NCI-H128 (cell line): ENCODE results near the gene MCOLN1.
"Not testable (repeated sequence)": the region's sequence is repeated elsewhere in the genome, so short reads cannot be mapped to it uniquely, and the experiment has no call there.

ENCODE experiments used
- DNase-seq: peaks from one replicate; lab custom pipeline; 2025; ENCODE audit not compliant: unreplicated experiment; lab: John Stamatoyannopoulos, UW

Gene MCOLN1

DNA sequence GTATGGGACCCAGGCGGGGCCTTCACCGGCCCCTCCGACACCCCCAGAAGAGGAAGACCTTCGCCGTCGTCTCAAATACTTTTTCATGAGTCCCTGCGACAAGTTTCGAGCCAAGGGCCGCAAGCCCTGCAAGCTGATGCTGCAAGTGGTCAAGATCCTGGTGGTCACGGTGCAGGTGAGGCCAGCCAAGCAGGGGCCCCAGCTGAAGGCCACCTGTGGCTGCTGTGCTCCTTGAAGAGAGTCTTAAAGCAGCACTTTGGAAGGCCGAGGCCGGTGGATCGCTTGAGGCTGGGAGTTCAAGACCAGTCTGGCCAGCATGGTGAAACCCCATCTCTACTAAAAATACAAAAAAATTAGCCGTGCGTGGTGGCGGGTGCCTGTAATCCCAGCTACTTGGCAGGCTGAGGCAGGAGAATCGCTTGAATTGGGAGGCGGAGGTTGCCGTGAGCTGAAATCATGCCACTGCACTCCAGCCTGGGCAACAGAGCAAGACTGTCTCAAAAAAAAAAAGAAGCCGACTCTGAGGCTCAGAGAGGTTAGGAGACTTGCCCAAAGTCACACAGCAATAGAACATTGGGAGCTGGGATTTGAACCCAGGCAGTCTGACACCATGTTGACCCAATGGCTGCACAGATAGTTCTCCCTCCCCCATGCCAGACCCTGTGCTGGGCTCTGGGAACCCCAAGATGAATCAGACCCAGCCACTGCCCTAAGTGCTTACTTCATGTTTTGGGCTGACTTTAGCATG, 2.7 kb downstream of the MCOLN1 start:
- DNase-seq = no peak

GRCh38 chr19:7526059-7526929, 3.9 kb downstream of the MCOLN1 start:
- DNase-seq = no peak

- DNase-seq = no peak
These were observed 5.2 kb downstream of the MCOLN1 start for GRCh38 chr19:7527516-7528191.

DNA sequence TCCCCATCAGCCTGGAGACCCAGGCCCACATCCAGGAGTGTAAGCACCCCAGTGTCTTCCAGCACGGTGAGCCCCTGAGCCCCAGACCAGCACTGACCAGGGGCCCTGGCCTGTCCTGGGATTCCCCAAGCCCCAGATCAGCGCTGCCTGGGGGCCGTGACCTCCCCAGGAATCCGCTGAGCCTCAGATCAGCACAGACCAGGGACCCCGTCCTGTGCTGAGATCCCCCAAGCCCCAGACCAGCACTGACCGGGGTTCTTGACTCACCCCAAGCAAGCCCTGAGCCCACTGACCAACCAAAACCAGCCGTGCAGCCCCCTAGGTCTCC, 5.7 kb downstream of the MCOLN1 start:
- DNase-seq = no peak

- DNase-seq = no peak
These were observed 6.3 kb downstream of the MCOLN1 start for GRCh38 chr19:7528522-7529245.

DNA sequence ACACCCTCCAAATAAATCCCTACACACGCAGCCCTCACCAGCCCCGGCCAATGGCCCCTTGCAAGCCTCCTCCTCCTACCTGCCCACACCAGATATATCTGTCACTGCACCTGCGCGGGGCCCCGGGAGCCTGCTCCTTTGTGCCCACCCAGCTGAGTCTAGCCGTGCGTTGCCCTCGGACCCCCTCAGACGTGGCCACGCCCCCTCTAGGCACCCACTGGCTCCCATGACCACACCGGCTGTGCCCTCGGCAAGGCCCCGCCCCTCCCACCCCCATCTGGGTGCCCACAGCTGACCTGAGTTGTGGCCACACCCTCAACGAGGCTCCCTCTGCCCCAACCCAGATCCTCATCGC, 6.8 kb downstream of the MCOLN1 start:
- DNase-seq = no peak

DNA sequence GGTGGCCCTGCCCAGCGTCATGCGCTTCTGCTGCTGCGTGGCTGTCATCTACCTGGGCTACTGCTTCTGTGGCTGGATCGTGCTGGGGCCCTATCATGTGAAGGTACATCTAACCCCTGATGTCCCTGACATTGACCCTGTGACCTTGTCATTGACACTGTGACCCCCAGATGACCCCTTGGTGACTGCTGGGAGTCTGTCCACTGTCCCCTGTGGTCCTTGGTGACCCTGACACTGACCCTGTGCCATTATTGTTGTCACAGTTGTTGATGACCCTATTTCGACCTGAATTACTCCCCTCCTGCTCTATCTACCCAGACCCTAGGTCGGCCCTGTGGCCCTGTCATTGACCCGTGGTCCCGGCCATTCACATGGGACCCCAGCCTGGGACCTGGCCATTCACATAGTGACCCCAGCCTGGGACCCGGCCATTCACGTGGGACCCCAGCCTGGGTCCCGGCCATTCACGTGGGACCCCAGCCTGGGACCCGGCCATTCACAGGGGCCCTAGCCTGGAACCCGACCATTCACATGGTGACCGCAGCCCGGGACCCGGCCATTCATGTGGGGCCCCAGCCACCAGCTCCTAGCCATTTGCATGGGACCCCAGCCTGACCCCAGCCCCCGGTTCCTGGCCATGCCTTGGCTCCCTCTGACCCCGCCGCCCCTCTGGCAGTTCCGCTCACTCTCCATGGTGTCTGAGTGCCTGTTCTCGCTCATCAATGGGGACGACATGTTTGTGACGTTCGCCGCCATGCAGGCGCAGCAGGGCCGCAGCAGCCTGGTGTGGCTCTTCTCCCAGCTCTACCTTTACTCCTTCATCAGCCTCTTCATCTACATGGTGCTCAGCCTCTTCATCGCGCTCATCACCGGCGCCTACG, 7.4 kb downstream of the MCOLN1 start:
- no peak for DNase-seq

DNA sequence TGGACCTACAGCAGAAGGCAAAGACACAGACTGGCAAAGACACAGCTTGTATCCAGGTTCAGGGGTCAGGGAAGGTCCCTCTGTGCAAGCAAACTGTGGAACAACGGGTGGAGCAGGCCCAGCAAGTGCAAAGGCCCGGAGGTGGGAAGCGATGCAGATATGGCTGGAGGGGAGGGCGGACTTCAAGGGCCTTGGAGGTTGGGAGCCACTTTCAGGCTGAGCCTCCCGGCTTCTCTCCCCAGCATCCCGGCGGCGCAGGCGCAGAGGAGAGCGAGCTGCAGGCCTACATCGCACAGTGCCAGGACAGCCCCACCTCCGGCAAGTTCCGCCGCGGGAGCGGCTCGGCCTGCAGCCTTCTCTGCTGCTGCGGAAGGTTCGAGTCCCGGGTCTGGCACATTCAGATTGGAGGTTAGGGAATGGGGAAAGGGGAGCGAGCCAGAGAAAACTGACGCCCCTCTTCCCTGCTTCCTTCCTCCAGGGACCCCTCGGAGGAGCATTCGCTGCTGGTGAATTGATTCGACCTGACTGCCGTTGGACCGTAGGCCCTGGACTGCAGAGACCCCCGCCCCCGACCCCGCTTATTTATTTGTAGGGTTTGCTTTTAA, 11.0 kb downstream of the MCOLN1 start:
- no peak for DNase-seq

DNA sequence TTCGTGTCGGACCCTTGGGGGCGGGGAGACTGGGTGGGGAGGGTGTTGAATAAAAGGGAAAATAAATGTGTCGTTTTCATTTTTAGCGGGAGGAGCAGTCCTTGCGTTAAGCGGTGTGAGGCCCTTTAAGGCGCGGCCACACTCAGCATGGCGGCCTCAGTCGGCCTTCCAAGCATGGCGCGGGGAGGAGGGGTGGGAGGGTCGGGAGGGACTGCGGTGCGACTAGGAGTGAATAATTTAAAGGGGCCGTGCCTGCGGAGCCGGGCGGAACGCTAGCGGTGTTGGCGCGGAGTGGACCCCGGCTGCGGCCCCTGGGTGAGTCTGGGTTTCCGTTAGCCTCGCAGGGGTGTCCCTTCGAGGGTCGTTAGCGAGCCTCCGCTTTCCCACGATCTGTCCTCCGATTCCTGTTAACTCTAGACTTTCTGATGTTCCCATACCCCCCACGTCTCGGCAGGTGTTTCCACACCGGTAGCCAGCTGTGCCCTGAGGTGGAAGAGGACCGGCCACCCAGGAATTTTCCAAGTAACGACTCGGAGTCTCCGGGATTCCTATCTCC, 11.6 kb downstream of the MCOLN1 start:
- DNase-seq = peak; percentile 50

GRCh38 chr19:7534531-7535046, 12.2 kb downstream of the MCOLN1 start:
- no peak for DNase-seq

DNA sequence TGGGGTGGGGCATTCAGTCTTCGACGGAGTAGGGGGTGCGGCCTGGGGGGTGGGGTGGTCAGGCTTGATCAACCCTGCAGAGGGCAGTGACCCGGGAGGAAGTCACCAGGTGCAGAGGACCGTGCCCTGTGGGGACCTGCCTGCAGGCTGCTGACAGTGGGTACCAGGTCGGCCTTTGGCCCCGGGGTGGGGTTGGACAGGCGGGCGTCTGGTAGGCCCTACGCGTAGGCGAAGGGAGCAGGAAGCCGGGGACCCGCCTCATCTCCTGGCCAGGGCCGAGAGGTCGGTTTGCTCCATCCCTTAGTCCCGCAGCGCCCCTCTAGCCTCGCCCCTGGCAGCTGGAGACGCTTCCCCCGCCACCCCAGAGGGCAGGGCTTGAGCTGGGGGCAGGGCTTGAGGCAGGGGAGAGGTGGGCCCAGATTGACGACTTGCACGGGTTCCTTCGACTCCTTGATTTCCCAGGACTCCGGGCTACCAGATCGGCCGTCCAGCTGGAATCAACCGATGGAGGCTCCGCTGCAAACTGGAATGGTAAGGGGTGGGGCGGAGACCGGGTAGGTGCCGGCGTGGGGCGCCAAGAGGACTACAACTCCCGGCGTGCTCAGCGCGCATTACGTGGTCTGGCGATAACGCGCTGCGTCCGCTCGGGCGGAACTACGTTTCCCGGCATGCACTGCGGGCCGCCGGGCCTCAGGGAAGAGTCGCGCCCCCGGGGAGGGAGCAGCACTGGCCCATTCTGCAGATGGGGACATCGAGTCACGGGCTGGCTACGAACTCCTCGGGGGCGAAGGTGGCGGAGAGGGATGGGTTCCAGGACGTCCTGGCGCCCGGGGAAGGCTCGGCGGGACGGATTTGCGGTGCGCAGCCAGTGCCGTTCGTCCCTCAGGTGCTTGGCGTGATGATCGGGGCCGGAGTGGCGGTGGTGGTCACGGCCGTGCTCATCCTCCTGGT, 12.9 kb downstream of the MCOLN1 start, which contains the start of gene PNPLA6:
Gene PNPLA6, plus strand, starts transcription at position 671 of the 951 bp plus-strand sequence. Its CDS starts 72 bp downstream, at position 743.
- peak; percentile 84 for DNase-seq

- DNase-seq = no peak
These were observed 13.7 kb downstream of the MCOLN1 start for GRCh38 chr19:7535998-7536695.

DNA sequence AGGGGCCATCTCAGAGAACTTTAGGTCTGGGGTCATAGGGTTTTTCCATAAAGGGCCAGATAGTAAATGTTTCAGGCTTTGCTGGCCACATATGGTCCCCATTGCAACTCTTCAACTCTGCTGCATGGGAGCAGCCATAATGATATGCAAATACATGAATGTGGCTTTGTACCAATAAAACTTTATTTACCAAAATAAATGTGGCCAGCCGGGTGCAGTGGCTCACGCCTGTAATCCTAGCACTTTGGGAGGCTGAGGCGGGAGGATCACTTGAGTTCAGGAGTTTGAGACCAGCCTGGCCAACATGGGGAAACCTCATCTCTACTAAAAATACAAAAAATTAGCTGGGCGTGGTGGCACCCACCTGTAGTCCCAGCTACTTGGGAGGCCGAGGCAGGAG, 16.6 kb downstream of the MCOLN1 start:
- DNase-seq = not testable (repeated sequence)

GRCh38 chr19:7539827-7540425, 17.5 kb downstream of the MCOLN1 start:
- DNase-seq = no peak

DNA sequence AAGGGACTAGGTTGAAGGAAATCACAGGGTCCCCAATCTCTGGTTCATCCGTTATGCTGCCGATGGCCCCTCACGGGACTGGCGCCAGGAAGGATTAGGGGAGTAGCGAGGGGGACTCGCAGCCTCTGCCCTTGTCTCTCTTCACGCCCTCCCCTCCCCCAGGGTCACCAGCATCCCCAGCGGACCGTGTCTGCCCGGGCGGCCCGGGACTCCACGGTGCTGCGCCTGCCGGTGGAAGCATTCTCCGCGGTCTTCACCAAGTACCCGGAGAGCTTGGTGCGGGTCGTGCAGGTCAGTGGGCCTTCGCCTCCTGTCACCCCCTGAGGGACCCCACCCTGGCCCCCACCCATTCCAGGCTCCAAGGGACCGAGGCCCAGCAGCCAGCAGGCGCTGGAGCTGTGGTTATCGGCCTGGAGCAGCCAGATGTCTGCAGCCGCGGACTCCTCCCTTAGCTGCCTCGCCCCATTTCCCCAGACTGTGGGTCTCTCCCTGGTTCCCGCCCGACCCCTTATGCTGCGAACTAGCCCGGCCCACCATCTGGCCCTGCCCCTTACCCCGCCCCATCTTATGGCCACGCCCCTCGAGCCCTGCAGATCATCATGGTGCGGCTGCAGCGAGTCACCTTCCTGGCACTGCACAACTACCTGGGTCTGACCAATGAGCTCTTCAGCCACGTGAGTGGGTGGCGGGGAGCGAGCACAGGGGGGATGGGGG, 18.5 kb downstream of the MCOLN1 start:
- DNase-seq = no peak

- DNase-seq = no peak
These were observed 19.0 kb downstream of the MCOLN1 start for GRCh38 chr19:7541475-7541824.
